Omental fat pad (tissue), 4 donors: ENCODE results near the gene SH3BP4. TPM values are rescaled to one million over a fixed set of nuclear protein-coding genes. Genes with fewer than 3 reads are reported as not detected.

Source experiments
- ATAC-seq: fragments of 150-250 bp; one replicate; pipeline ENCODE4 v1.9.1; 2016; ENCODE audit warnings: mild to moderate bottlenecking, moderate library complexity; ENCODE audit not compliant: low FRiP score
- DNase-seq: peaks from one replicate; pipeline ENCODE4 v3.0.0-alpha.2; 2019; ENCODE audit warnings: low spot score
- total RNA-seq, 4 donors: library from RNA; depleted of rRNA; stranded (reverse); fragments of >200 nt; gene quantifications; one replicate each; pipeline ENCODE4 v1.1.0, GENCODE V29; 2016
- TF ChIP-seq, protein P1 (sequence below), 3 donors: fragments of 450-650 bp; IDR thresholded peaks; one replicate each; pipeline ENCODE4 v1.5.1; 2016 to 2017; ENCODE audit warnings: antibody characterized with exemption in 3 of 3, mild to moderate bottlenecking in 3 of 3, moderate library complexity in 2 of 3

Gene SH3BP4
- total RNA-seq, 4 donors from 2014 or later, result 32.5 to 66.9 (median 44.2) TPM

DNA sequence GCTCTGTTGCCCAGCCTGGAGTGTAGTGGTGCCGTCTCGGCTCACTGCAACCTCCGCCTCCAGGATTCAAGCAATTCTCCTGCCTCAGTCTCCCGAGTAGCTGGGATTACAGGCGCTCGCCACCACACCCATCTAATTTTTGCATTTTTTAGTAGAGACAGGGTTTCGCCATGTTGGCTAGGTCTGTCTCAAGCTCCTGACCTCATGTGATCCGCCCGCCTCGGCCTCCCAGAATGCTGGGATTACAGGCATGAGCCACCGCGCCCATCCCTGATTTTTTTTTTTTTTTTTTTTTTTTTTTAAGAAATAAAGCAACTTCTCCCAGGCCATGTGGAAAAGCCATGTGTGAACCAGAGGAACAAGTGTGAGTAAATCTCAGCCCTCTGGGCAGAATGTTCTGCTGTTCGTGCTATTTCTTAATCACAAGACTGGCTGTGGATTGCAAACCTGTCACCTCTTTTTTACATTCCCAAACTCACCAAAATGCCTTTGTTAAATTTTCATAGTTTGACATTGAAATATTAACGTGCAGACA, 6.4 kb upstream of the SH3BP4 start:
- ATAC-seq (no peak), DNase-seq (no peak)
- TF ChIP-seq, protein P1, sequence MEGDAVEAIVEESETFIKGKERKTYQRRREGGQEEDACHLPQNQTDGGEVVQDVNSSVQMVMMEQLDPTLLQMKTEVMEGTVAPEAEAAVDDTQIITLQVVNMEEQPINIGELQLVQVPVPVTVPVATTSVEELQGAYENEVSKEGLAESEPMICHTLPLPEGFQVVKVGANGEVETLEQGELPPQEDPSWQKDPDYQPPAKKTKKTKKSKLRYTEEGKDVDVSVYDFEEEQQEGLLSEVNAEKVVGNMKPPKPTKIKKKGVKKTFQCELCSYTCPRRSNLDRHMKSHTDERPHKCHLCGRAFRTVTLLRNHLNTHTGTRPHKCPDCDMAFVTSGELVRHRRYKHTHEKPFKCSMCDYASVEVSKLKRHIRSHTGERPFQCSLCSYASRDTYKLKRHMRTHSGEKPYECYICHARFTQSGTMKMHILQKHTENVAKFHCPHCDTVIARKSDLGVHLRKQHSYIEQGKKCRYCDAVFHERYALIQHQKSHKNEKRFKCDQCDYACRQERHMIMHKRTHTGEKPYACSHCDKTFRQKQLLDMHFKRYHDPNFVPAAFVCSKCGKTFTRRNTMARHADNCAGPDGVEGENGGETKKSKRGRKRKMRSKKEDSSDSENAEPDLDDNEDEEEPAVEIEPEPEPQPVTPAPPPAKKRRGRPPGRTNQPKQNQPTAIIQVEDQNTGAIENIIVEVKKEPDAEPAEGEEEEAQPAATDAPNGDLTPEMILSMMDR (IDR thresholded peaks at IDR 0.05), result no peak

DNA sequence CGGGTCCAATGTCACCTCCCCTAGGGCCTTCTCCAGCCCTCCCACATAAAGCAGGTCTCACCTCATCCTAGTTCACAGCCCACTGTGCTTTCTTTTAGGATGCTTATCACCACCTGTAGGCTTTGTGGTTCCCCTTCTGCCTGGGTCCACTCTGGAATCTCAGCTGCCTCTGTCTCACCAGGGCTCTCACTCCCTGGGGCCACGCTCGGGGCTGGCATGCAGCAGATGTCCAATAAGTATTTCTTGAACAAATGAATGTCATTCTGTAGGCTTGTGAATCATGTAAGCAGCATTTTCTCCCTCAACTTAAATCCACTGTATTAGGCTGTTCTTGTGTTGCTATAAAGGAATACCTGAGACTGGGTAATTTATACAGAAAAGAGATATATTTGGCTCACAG, 4.3 kb upstream of the SH3BP4 start:
- no peak for DNase-seq
- TF ChIP-seq, protein P1 (IDR thresholded peaks at IDR 0.05), result no peak
- no peak for ATAC-seq

DNA sequence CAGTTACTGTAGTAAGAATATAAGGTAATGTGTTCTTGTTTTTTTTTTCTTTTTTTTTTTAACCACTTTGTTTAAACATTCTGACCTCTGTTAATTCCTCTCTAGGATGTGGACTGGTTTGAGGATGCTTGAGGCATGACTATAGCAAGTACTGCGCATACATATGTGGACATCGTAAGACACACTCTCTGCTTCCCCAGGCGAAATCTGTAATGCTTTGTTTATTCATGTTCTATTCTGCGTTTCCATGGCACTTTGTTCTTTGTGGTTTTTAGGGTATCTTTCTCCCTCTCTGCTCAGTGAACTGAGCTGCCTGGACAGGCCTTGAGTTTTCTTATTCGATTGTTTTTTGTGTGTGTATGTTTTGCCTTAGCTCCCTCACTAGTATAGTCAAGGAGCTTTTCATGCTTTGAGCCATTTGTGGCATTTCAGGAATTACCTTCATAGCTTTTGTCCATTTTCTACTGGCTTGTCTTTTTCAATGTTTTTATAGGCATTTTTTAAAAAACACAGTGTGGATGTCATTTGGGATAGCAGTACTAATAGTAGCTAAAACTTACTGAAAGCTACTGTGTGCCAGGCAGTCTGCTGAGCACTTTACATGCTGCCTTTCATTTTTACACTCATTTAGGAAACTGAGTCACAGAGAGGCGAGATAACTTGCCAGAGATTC, 1.9 kb upstream of the SH3BP4 start:
- DNase-seq, result no peak
- no peak for ATAC-seq
- TF ChIP-seq, protein P1 (IDR thresholded peaks at IDR 0.05), result no peak

DNA sequence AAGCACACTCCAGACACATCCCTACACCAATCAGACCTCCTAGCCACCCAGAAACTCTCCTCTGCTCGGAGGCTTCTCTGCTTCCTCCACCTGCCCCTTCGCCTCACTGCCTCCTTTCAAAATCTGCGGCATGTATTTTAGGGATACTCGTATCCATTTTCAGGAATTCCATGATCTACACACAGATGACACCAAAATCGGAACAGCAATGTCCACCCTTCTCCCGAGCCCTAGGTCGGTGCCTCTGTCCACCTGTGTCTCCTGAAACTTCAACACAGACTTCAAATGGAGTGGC, 1.4 kb upstream of the SH3BP4 start:
- TF ChIP-seq, protein P1 (IDR thresholded peaks at IDR 0.05), result no peak
- ATAC-seq (no peak), DNase-seq (no peak)

DNA sequence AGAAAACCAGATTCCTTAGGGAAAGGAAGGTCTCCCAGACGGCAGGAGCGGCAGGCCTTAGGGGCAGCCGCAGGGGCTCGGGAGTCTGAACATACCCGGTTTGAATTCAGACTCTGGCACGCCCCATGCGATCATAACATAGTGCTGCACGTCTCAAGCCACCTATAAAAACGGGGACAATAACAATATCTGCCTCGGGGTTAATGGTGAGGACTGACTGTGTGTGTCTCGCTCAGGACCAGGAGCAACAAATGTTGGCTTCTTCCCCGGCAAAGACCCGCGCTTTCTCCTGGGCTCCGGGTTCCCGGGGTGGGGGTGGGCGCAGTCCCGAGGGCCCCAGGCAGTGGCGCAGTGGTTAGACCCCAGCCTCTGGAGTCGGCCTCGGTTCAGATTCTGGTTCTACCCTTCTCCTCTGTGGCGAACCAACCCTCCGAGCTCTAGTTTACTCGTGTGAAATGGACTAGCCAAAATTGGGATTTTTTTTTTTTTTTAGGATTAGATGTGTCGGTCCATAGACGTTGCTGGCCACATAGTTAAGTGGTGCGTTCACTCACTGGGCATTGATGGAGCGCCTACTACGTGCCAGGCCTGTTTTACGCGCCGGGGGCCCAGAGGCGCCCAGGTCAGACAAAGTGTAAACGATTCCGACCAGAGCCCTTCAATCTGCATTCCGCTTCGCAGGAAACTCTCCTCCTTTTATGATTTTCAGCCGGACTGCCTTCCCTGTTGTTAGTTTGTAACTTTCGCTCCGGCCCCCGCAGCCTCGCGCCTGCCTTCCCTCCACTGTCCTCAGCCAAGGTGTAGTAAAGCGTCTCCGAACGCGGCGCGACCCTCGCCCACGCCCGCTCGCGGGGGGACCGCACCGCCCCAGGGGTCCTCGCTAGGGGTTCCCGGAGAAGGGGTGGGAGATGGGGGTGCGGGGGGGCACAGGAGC, 820 bp upstream of the SH3BP4 start:
- ATAC-seq (peak; percentile 32), DNase-seq (no peak)
- TF ChIP-seq, protein P1 (IDR thresholded peaks at IDR 0.05), result no peak

DNA sequence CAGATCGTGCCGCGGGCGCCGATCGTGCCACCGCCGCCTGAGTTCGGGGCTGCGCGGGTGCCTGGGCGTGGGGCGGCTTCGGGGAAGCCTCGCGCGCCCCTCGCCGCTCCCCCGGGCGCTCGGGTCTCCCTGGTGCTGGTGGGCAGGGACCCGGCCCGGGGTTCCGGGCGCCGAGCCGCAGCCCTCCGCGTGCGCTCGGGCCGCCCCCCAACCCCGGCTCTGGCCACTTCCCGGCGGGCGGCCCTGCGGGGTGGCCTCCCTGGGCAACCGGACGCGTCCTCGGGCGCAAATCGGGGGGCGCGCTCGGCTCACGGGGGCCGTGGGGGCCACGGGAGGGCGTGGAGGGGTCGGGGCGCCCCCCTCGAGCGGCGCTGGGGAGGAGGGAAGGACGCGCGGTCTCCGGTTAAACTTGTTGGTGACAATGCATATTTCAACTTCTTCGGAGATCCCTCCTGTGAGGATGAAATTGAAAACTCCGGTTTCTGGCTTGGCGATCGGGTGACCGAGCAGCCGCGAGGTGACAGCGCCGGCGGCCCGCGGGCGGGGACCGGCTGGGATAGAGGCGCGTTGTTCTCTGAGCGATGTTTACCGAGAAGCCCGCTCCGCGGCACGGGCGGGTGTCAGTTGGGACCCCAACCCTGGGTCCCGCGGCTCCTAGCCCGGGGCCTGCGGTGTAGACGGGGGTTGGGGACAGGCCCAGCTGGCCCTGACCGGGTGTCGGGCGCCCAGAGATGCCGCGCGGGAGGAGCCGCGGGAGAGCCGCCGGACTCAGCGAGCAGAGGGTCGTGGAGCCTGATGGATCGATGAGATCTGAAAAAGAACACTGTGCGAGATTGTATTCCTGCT, 676 bp downstream of the SH3BP4 start:
- peak; percentile 1 for ATAC-seq
- DNase-seq, result no peak

More for the DNA sequence above, 676 bp downstream of the SH3BP4 start:
- TF ChIP-seq, protein P1 (IDR thresholded peaks at IDR 0.05), result no peak
